AG09309 (cell line): ENCODE measurements around the gene MAP4K2.

Source experiments
- DNase-seq: peaks from one replicate; pipeline ENCODE4 v3.0.0-alpha.2; 2010; ENCODE audit warnings: low read depth
- H3K4me3 ChIP-seq: 2 replicates; pipeline ENCODE4 v1.5.1; 2011; ENCODE audit warnings: mild to moderate bottlenecking, low read depth, low read length, moderate library complexity; ENCODE audit not compliant: control insufficient read depth
- TF ChIP-seq, protein P1 (sequence below): IDR thresholded peaks from 2 replicates; pipeline ENCODE4 v1.5.1; 2011; ENCODE audit warnings: mild to moderate bottlenecking, low read depth, low read length, inconsistent platforms; ENCODE audit not compliant: insufficient read depth, control insufficient read depth; ENCODE audit errors: missing control alignments

Gene MAP4K2

GRCh38 chr11:64736654-64737053, 66.4 kb downstream of the MAP4K2 start:
- no peak overlapping the region for H3K4me3 ChIP-seq
- no peak for DNase-seq
- TF ChIP-seq, protein P1, sequence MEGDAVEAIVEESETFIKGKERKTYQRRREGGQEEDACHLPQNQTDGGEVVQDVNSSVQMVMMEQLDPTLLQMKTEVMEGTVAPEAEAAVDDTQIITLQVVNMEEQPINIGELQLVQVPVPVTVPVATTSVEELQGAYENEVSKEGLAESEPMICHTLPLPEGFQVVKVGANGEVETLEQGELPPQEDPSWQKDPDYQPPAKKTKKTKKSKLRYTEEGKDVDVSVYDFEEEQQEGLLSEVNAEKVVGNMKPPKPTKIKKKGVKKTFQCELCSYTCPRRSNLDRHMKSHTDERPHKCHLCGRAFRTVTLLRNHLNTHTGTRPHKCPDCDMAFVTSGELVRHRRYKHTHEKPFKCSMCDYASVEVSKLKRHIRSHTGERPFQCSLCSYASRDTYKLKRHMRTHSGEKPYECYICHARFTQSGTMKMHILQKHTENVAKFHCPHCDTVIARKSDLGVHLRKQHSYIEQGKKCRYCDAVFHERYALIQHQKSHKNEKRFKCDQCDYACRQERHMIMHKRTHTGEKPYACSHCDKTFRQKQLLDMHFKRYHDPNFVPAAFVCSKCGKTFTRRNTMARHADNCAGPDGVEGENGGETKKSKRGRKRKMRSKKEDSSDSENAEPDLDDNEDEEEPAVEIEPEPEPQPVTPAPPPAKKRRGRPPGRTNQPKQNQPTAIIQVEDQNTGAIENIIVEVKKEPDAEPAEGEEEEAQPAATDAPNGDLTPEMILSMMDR, result no peak

DNA sequence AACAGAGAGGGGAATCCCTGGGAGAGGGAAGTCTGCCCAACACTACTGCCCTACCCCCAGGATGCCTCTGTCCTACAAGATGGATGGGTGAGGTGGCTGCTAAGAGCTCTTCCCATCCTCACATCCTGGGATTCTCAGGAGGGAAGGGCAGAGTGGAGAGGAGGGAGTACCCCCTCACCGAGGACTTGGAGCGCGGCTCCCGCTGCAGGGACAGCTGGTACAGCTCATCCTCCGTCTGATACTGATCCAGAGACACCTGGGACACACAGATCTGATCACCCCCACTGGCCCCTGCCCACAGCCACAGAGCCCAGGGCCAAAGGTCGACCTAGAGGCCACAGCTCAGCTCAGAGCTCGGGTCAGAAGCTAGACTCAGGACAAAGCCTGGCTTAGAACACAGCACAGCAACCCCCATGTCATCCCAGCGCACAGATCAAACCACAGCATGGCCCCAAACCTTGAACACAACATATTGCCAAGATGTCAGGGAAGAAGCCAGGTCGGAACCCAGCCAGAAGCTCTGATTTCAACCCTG, 67.2 kb downstream of the MAP4K2 start:
- TF ChIP-seq, protein P1, result no peak
- DNase-seq, result no peak
- no peak overlapping the region for H3K4me3 ChIP-seq
